HG02973 (cell line): ENCODE measurements around the gene NET1.

Experiments
- ATAC-seq: cut with Tn5 transposase; IDR thresholded peaks from one replicate; pipeline ENCODE4 v1.9.1; 2021; ENCODE audit warnings: moderate library complexity; ENCODE audit not compliant: unreplicated experiment

The NET1 gene

DNA sequence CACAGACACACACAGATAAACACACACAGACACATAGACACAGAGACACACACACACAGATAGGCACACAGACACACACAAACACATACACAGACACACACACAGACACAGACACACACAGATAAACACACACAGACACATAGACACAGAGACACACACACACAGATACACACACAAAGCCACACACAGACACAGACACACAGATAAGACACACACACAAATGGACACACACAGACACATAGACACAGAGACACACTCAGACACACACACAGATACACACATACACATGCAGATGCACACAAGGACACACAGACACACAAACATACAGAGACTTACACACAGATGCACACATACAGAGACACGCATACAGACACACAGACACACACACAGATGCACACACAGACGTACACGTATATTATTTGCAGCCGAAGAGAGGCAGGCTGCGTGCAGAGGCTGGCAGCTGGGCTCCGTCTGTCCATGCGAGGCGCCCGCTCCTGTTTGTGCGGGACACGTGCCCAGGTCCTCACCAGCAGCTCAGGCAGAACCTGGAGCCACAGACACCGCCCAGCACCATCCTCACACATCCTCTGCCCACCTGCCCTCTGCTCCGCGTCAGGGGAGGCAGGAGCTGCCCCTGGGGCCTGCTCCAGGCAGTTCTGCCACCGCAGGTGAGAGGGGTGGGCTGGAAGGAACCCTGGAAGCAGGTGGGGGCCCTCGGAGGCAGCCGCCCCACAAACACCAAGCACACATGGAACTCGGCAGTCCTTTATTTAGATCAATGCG lies 85.8 kb downstream of the NET1 start:
- ATAC-seq: no peak

DNA sequence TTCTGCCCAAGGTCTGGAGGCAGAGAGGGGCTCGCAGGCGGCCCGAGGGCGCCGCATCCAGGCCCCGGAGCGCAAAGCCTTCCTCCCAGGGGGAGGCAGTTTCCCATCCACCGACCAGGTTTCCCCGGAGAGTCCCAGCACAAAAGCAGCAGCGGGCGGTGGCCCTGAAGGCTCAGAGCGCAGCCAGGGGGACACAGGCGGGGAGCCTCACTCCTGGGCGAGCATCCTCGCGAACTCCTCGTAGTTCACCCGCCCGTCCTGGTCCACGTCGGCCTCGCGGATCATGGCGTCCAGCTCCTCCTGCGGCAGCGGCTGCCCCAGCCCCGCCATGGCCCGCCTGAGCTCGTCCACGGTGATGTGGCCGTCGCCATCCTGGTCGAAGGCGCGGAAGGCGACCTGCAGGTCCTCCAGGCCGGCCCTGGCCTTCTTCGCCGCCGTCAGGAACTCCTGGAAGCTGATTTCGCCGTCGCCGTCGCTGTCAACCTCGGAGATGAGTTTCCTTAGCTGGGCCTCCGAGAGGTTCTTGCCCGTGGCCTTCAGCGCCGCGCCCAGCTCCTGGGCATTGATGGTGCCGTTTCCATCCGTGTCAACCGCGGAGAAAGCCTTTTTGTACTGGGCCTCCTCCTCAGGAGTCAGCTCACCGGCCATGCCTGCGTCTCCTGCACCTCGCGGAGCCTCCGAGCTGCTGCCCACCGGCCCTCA lies 86.6 kb downstream of the NET1 start:
- ATAC-seq: no peak

DNA sequence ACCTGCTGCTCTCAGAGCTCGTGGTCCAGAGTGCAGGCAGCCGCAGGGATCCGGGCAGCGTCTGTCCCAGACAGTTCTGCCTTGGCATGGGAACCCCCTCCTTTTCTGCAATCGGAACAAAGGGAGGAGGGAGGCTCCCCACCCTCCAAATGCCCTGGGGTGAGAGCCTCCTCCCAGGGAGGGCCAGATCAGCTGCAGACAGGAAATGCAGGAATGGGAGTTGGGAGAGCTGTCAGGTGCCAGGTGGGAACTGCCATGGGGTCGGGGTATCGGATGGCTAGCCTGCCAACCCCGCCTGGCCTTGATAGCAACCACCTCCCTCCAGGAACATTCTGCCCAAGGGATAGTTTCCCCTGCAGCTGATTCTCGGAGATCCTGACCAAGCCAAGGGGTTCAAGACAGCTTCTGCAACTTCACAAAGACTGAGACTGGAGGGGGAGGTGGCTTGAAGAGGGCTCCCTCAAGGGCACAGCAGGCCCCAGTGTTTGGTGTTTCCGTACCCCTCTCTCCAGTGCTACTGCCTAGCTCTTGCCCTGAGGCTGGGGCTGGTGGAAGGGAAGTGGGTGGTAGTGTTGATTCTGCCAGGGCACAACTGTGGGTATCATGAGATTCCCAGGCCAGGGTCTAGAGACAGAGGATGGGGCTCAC lies 87.3 kb downstream of the NET1 start, which contains the start of gene CALML5:
CALML5 (minus strand) TSS at position 78 of the 648 bp plus-strand sequence. CDS start 132 bp downstream, outside the sequence.
- ATAC-seq: no peak

DNA sequence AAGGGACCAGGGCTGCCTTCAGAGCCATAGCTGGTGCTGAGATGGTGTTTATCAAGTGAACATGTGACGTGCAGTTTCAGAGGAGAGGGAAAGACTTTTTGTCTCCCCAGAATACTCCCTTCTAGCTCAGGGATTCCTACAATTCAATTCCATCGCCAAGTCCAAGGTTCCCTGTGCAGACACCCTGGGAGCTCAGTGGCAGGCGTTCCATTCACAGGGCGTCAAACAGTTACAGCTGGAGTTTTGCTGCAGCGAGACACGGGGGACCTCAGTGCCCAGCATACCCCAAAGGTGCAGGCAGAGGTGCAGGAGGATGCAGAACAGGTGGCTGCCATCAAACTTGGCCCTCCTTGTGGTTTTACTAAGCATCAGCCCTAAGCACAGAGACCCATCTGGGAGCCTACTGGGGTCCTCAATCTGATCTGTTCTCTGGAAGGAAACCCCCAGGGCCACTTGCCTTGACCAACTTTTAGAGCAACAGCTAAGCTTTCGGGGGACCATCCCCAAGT lies 87.9 kb downstream of the NET1 start:
- ATAC-seq: no peak

DNA sequence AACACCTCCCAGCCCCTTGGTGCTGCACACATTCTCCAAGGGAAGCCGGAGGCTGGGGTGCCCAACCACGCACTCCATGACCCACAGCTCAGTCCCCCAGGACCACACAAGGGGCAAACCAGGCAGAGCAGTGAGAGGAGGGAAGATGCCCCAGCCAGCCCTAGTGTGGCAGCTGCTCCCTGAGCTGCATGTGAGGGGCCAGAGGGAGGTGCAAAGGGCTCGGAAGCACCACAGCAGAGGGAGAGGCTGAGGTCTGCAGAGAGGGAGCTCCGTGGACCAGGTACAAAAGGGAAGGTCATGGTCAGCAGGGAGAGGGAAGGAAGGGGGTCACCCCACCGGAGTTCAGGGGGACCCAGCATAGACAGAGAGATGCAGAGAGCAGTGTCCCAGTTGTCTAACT lies 88.6 kb downstream of the NET1 start:
- ATAC-seq: no peak

DNA sequence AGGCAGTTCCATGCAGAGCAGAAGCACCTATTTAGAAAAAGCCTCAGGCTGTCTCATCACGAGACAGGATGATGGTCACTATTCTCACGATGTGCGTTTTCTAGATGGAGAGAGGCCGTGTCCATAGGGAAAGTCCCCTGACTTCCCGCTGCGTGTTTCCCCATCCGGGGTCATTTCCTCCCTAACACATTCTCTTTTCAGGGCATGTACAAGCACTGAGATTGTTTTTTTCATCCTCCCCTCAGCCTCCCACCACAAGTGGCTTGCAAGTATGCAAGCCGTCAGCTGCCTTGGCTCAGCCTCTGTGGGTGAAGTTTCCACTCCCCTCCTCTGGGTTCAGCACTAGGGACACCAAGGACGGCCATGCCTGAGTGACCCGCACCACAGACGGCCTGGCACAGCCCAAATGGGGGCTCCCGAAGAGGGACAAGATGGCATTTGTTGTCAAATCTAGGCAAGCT lies 89.7 kb downstream of the NET1 start:
- ATAC-seq: no peak

DNA sequence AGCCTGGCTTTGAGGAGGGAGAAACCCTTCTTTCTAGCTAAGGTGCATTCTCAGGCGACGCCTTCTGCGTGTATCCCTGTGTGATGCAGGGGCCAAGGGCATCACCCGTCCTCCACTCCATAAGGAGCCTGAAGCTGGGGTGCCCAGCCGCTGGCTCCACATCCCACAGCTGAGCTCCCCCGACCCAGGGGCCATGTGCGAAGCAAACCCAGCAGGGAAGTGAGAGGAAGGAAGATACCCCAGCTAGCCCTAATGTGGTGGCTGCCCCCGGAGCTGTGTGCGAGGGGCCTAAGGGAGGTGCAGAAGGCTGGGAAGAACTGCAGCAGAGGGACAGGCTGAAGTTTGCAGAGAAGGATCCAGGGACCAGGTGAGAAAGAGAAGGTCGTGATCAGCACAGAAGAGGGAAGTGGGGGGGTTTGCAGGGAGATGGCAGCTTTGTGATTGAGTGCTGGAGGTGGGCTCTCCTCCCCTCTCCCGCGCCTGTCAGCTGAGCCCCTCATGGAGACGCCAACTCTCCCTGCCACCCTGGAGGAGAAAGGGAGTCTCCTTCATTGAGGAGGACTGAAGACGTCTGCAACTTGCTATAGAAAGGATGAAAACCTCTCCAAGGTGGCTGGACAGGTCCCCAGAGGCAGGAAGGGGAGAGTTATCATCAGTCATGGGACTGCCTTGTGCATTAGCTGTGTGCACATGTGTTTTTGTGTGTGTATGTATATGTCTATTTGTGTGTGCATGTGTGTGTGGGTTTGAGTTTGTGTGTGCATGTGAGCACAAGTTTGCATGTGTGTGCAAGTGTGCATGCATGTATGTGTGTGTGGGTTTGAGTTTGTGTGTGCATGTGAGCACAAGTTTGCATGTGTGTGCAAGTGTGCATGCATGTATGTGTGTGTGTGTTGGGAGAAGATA lies 90.5 kb downstream of the NET1 start:
- no peak for ATAC-seq

DNA sequence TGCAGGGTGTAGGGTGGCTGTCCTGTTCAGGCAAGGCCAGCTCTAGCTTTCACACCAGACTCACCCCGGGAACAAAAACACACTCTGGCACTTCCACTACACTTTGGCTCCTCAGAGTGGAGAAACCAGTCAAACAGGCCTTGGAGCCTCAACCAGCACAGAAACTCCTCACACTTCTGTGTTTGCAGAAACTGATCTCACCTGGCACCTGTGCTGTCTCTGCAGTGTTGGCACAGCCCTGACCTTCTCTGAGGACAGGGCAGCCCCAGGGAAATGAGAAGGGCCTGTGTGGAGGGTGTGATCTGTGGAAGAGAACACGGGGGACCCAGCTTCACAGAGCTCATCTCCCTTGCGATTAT lies 91.1 kb downstream of the NET1 start:
- ATAC-seq: no peak

DNA sequence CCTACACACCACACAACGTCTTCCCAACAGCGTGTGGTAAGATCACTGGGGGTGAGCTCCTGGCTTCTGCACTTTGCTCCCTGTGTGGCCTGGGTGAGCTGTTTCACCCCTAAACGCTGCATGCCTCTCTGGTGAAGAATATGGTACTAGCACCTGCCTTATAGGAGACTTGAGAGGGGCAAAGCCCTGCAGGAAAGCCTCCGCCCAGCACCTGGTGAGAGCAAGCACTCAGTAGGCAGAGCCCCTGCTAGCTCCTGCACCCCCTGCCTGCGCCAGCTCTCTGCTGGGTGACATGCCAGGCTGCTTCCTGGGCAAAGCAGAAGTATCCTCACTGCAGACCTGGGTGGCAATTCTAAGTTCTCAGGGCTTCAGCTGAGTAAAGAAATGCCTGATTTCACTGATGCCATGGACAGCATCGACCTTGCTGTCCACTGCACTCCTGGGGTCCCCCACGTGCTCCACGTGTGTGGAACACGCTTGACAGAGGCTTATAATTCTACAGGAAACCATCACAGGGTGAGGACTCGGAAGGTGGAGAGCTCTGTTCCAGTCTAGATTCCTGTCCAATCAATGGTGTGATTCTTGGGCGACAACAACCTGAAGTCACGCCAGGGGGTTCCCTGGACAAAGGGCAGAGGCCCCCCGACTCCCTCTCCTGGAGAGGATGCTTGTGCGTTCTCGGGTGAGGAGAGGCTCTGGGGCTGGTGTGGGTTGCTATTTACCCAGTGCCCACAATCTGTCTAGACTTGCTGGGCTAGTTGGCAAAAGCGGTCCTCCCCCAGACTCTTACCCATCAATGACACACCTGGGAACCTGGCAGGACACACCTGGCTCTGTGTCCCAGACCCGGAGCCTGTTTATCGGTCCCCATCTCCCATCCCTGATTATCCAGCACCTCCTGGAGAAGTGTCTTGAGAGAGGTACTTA lies 92.1 kb downstream of the NET1 start:
- no peak for ATAC-seq

DNA sequence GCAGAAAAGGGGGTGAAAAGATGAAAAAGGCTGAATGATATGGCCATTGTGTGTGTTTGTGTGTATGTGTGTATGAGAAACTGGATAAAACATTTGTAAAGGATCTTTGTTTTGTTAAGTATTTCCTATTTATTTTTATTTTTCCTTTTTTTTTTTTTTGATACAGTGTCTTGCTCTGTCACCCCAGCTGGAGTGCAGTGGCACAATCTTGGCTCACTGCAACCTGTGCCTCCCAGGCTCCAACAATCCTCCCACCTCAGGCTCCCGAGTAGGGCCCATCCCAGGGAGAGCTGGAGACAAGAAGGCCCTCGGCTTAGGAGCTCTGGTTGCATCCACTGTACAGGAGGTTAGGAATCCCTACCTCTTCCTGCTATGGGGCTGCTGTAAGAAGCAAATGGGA lies 93.9 kb downstream of the NET1 start:
- no peak for ATAC-seq

DNA sequence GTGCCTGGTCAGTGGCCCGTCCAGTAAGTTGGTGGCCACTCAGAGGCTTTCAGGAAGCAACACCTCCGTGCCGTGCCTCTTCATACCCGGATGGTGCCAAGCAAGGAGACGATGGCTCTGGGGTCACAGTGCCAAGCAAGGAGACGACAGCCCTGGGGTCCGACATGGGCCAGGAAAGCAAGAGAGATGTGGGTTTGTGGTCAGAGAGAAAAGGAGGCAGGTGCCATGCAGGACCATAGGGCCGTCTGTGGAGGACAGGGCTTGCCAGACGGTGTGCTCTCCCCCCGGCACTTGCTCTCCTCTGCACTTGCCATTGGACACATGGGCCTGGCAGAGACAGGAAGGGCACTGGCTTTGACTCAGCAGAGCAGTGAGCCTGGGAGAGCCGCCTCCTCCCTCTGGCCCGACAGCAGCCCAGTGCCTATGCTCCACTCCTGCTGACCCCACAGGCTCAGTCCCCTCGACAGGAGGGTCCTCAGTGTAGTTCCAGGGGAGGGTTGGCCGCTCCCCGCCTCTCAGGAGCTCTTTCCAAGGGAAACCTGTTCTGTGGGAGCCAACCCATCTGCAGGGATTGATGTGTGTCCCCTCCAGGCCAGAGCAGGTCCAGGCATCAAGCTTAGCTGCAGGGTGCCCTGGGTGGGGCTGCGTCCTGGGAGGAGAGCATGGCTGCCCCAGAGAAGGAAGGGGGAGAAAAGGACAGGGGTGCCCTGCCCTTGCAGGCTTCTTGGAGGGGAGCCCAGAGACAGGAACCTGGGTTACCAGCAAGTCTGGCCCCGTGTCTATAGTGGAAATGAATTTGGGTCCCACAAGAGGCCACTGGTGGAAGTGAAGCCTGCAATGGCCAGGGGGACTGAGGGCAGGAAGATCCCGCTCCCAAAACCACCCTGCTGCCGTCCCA lies 94.6 kb downstream of the NET1 start:
- no peak for ATAC-seq

DNA sequence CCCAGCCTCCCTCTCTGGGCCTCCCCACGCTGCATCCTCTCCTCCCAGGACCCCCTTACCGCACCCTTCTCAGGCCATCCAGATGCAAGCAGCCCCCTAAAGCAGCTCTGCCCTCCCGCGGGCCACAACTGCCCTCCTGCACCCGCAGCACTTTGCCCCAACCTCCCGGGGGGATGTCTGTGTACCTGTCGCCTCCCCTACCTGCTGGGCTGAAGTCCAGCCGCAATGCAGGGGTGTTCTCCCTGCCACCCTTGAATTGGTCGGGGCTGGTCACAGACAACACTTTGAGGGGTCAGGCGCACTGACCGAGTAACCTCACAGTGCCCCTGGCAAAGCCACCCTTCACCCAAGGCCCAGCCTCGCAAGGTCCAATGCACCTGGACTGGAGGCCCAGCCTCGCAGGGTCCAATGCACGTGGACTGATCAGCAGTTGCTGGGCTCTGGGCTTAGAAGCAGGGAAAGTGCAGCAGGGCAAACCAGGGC lies 95.3 kb downstream of the NET1 start:
- ATAC-seq: no peak

DNA sequence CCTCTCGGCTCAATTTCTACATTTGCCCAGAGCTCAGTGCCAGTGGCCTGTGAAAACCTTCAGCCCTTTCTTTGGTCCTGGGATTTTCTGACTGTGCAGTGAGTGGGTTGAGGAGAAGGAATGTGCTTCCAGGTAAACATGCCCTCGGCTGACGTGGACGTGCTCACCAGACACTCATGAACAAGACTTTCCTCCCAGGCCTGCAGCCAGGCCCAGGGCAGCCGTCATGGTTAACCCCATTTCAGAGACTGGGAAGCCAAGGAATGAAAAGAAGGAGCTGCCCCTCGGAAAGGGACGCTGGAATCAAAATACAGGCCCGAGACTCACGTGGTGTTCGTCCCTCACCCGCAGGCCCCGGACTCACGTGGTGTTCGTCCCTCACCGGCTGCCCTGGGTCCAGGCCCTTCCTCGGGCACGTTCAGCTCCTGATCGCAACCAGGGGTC lies 95.8 kb downstream of the NET1 start:
- ATAC-seq: no peak
